Upper lobe of left lung (tissue), 6 donors: ENCODE measurements around the gene NCK2. TPM values are rescaled to one million over a fixed set of nuclear protein-coding genes. Genes with fewer than 3 reads are reported as not detected.

Experiments
- ATAC-seq, 2 donors: fragments of 200-7000 bp; cut with Tn5 transposase; one replicate each; pipeline ENCODE4 v1.9.1; 2022; ENCODE audit warnings: mild to moderate bottlenecking in 2 of 2, moderate library complexity in 2 of 2; ENCODE audit not compliant: low FRiP score in 2 of 2
- DNase-seq, 2 donors: peaks; one replicate each; pipeline ENCODE4 v3.0.0-alpha.2; 2019 to 2020
- H3K27ac ChIP-seq, 4 donors: fragments of 200-600 bp; sonication (generic); one replicate each; pipeline ENCODE4 v1.5.1; 2016 to 2019
- H3K27me3 ChIP-seq, 4 donors: fragments of 200-600 bp; sonication (generic); one replicate each; pipeline ENCODE4 v1.5.1; 2017 to 2019
- H3K36me3 ChIP-seq, 4 donors: fragments of 200-600 bp; sonication (generic); one replicate each; pipeline ENCODE4 v1.5.1; 2016 to 2019
- H3K4me1 ChIP-seq, 4 donors: fragments of 200-600 bp; sonication (generic); one replicate each; pipeline ENCODE4 v1.5.1; 2018 to 2019
- H3K4me3 ChIP-seq, 4 donors: fragments of 200-600 bp; sonication (generic); one replicate each; pipeline ENCODE4 v1.5.1; 2017 to 2019; ENCODE audit warnings: mild to moderate bottlenecking in 2 of 4, moderate library complexity in 1 of 4
- H3K9me3 ChIP-seq, 4 donors: fragments of 200-600 bp; sonication (generic); one replicate each; pipeline ENCODE4 v1.5.1; 2018 to 2019
- CTCF ChIP-seq, 6 experiments: fragments of 450-650 bp in 4 of 6; fragments of 200-600 bp in 2 of 6; sonication (generic) in 2 of 6; IDR thresholded peaks; one replicate each; pipeline ENCODE4 v1.5.1; 2016 to 2019; ENCODE audit warnings: antibody characterized with exemption in 6 of 6
- EP300 ChIP-seq, 4 donors: sonication (generic); formaldehyde crosslinking; IDR thresholded peaks; one replicate each; pipeline ENCODE4 v1.5.1; 2017; ENCODE audit warnings: antibody characterized with exemption in 4 of 4, control low read depth in 2 of 4
- POLR2A ChIP-seq, 4 donors: fragments of 450-650 bp; IDR thresholded peaks; one replicate each; pipeline ENCODE4 v1.5.1; 2016 to 2017; ENCODE audit warnings: antibody characterized with exemption in 4 of 4, mild to moderate bottlenecking in 2 of 4
- POLR2AphosphoS5 ChIP-seq, 2 donors: sonication (generic); formaldehyde crosslinking; IDR thresholded peaks; one replicate each; pipeline ENCODE4 v1.5.1; 2017; ENCODE audit warnings: antibody characterized with exemption in 2 of 2
- WGBS, 2 donors: methylation state at CpG; one replicate each; pipeline ENCODE4 v1.1.5; 2017 to 2018; 5-methylcytosine and 5-hydroxymethylcytosine counted together
- total RNA-seq, 6 donors: library from RNA; depleted of rRNA in 4 of 6; stranded (reverse); fragments of >200 nt in 4 of 6; gene quantifications; one replicate each; pipeline versions ENCODE4 v1.1.0 to v1.2.1, GENCODE V29; 2016 to 2021
- donor health status: DM: no; HTN: no; CAD: no; lungs with moderate emphysema.
- donor health status: DM: no; HTN: yes; CAD: no; lungs with severe emphysema.

NCK2 gene
- total RNA-seq, 6 donors from 2014 or later: 29.3 to 48.6 (median 37.9) TPM

GRCh38 chr2:105798595-105798994 lies 53.9 kb downstream of the NCK2 start:
- no peak for DNase-seq
- no peak for ATAC-seq
- Histone ChIP-seq H3K27ac (peak overlapping the region; percentile 57 to 79 (median 64)), H3K36me3 (no peaks in the 10 kb centered on the region), H3K4me1 (peaks cover 61 to 84% (median 71%) of the 10 kb centered on the region in 4 donors), H3K9me3 (no peaks in the 10 kb centered on the region), H3K27me3 (no peaks in the 10 kb centered on the region), H3K4me3 (no peak overlapping the region)
- TF ChIP-seq POLR2A (IDR thresholded peaks at IDR 0.05) (no peak), POLR2AphosphoS5 (IDR thresholded peaks at IDR 0.05) (no peak), CTCF (IDR thresholded peaks at IDR 0.05) (no peak), EP300 (IDR thresholded peaks at IDR 0.05) (no peak)
- 69 to 74% methylated on average over 2 of the region's 2 CpGs for WGBS, 2 donors

GRCh38 chr2:105800036-105800713 lies 55.5 kb downstream of the NCK2 start:
- H3K4me3 ChIP-seq: no peak overlapping the region
- H3K27ac ChIP-seq: peak overlapping the region; percentile 21 to 79 (median 46)
- H3K36me3 ChIP-seq: no peaks in the 10 kb centered on the region
- no peaks in the 10 kb centered on the region for H3K27me3 ChIP-seq
- WGBS, 2 donors: 69 to 74% methylated on average over 8 to 9 of the region's 9 CpGs
- no peaks in the 10 kb centered on the region for H3K9me3 ChIP-seq
- H3K4me1 ChIP-seq: peaks cover 57 to 88% (median 76%) of the 10 kb centered on the region in 4 donors
- DNase-seq (no peak), ATAC-seq (peak in 1 of 2 donors; percentile 45)
- peak in 1 of 4 donors; percentile 4 for TF ChIP-seq EP300 (IDR thresholded peaks at IDR 0.05)
- TF ChIP-seq POLR2AphosphoS5 (IDR thresholded peaks at IDR 0.05): no peak
- TF ChIP-seq POLR2A (IDR thresholded peaks at IDR 0.05): no peak
- no peak for TF ChIP-seq CTCF (IDR thresholded peaks at IDR 0.05)

GRCh38 chr2:105800953-105801635 lies 56.4 kb downstream of the NCK2 start:
- Histone ChIP-seq H3K4me3 (no peak overlapping the region), H3K9me3 (no peaks in the 10 kb centered on the region), H3K36me3 (no peaks in the 10 kb centered on the region), H3K27me3 (no peaks in the 10 kb centered on the region), H3K27ac (peak overlapping the region; percentile 21 to 79 (median 46)), H3K4me1 (peaks cover 48 to 78% (median 67%) of the 10 kb centered on the region in 4 donors)
- WGBS, 2 donors: 64 to 75% methylated on average over 13 of the region's 13 CpGs
- no peak for TF ChIP-seq POLR2AphosphoS5 (IDR thresholded peaks at IDR 0.05)
- no peak for TF ChIP-seq POLR2A (IDR thresholded peaks at IDR 0.05)
- TF ChIP-seq EP300 (IDR thresholded peaks at IDR 0.05): no peak
- TF ChIP-seq CTCF (IDR thresholded peaks at IDR 0.05): no peak
- DNase-seq: no peak
- no peak for ATAC-seq

- Histone ChIP-seq H3K4me3 (no peak overlapping the region), H3K27me3 (no peaks in the 10 kb centered on the region), H3K4me1 (peaks cover 42 to 70% (median 59%) of the 10 kb centered on the region in 4 donors), H3K36me3 (no peaks in the 10 kb centered on the region), H3K9me3 (no peaks in the 10 kb centered on the region), H3K27ac (no peak overlapping the region)
- DNase-seq (no peak), ATAC-seq (no peak)
- WGBS, 2 donors: 55 to 76% methylated on average over 4 of the region's 4 CpGs
- TF ChIP-seq POLR2A (IDR thresholded peaks at IDR 0.05) (no peak), POLR2AphosphoS5 (IDR thresholded peaks at IDR 0.05) (no peak), EP300 (IDR thresholded peaks at IDR 0.05) (no peak), CTCF (IDR thresholded peaks at IDR 0.05) (no peak)
These were observed 57.2 kb downstream of the NCK2 start for GRCh38 chr2:105801961-105802360.
